Muscle of leg (tissue), 11 donors: ENCODE data around the gene UBE2E2. TPM values are rescaled to one million over a fixed set of nuclear protein-coding genes. Genes with fewer than 3 reads are reported as not detected.

ENCODE experiments used
- DNase-seq: peaks from one replicate; pipeline ENCODE4 v3.0.0; 2013
- H3K27ac ChIP-seq: one replicate; pipeline ENCODE4 v1.5.1; 2013; ENCODE audit warnings: mild to moderate bottlenecking, low read length, control low read depth
- H3K27me3 ChIP-seq: one replicate; pipeline ENCODE4 v1.6.1; 2013; ENCODE audit warnings: low read length; ENCODE audit not compliant: control insufficient read depth, insufficient read depth
- H3K36me3 ChIP-seq: one replicate; pipeline ENCODE4 v1.6.1; 2013; ENCODE audit warnings: low read length; ENCODE audit not compliant: control insufficient read depth, insufficient read depth
- H3K4me1 ChIP-seq: one replicate; pipeline ENCODE4 v1.6.1; 2013; ENCODE audit warnings: low read length; ENCODE audit not compliant: control insufficient read depth, insufficient read depth
- H3K4me3 ChIP-seq: one replicate; pipeline ENCODE4 v1.5.1; 2013; ENCODE audit warnings: low read length, control low read depth
- H3K9me3 ChIP-seq: replicated peaks from 2 replicates; pipeline ENCODE4 v1.6.1; 2013; ENCODE audit warnings: low read depth, low read length; ENCODE audit not compliant: control insufficient read depth
- whole genome bisulfite sequencing: methylation state at CpG from one replicate; pipeline ENCODE4 v1.1.5; 2013; ENCODE audit warnings: missing lambda C conversion rate; ENCODE audit not compliant: insufficient coverage; 5-methylcytosine and 5-hydroxymethylcytosine counted together
- polyA plus RNA-seq, 8 donors: library from polyadenylated mRNA; unstranded; fragments of 120-200 nt; gene quantifications; one replicate each; pipeline versions ENCODE4 v1.2.1 to v1.2.3, GENCODE V29; 2013; ENCODE audit warnings: inconsistent platforms in 1 of 8, low replicate concordance in 1 of 8; ENCODE audit not compliant: insufficient read length in 8 of 8, insufficient read depth in 1 of 8
- total RNA-seq: library from RNA; stranded (reverse); fragments of 120-200 nt; gene quantifications from one replicate; pipeline ENCODE4 v1.2.4, GENCODE V29; 2013

Gene UBE2E2
- total and polyA plus RNA-seq, 9 donors: 19.2 to 41.4 (median 35.1) TPM

- no peak for DNase-seq
- Histone ChIP-seq H3K9me3 (no peaks in the 10 kb centered on the region), H3K27ac (no peak overlapping the region), H3K27me3 (no peaks in the 10 kb centered on the region), H3K4me1 (no peaks in the 10 kb centered on the region), H3K4me3 (no peak overlapping the region), H3K36me3 (no peaks in the 10 kb centered on the region)
- WGBS: no CpG with 5 or more reads among the region's 1 CpG
Observed at GRCh38 chr3:23444386-23444785, 241.3 kb downstream of the UBE2E2 start.

- no peaks in the 10 kb centered on the region for H3K4me1 ChIP-seq
- no peaks in the 10 kb centered on the region for H3K9me3 ChIP-seq
- no peak overlapping the region for H3K27ac ChIP-seq
- H3K27me3 ChIP-seq: no peaks in the 10 kb centered on the region
- no peak overlapping the region for H3K4me3 ChIP-seq
- WGBS: no CpG with 5 or more reads among the region's 3 CpGs
- no peak for DNase-seq
- H3K36me3 ChIP-seq: no peaks in the 10 kb centered on the region
Observed at GRCh38 chr3:23446301-23446700, 243.2 kb downstream of the UBE2E2 start.

- H3K4me3 ChIP-seq: no peak overlapping the region
- DNase-seq: no peak
- H3K4me1 ChIP-seq: no peaks in the 10 kb centered on the region
- no peaks in the 10 kb centered on the region for H3K36me3 ChIP-seq
- WGBS: no CpG with 5 or more reads among the region's 2 CpGs
- H3K27me3 ChIP-seq: no peaks in the 10 kb centered on the region
- no peaks in the 10 kb centered on the region for H3K9me3 ChIP-seq
- H3K27ac ChIP-seq: no peak overlapping the region
Observed at GRCh38 chr3:23448998-23449537, 245.9 kb downstream of the UBE2E2 start.

- Histone ChIP-seq H3K9me3 (no peaks in the 10 kb centered on the region), H3K36me3 (no peaks in the 10 kb centered on the region), H3K27me3 (no peaks in the 10 kb centered on the region), H3K4me3 (no peak overlapping the region), H3K4me1 (no peaks in the 10 kb centered on the region), H3K27ac (no peak overlapping the region)
- no CpG with 5 or more reads among the region's 2 CpGs for WGBS
- no peak for DNase-seq
Observed at GRCh38 chr3:23450051-23450450, 246.9 kb downstream of the UBE2E2 start.

DNA sequence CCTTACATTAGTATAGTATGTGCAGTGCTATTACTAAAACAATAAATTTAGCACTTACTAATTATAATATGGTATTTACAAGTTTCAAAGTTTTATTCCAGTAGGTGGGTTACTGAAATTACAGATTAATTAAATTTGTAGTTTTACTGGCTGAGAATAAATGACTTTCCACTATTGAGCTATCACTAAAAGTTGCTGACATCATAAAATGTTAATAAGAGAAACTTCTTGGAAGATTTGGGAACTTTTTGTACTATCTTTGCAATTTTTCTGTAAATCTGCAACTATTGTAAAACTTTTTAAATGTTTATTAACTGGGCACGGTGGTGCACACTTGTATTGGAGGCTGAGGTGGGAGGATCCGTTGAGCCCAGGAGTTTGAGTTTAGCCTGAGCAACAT lies 247.7 kb downstream of the UBE2E2 start:
- WGBS: no CpG with 5 or more reads among the region's 2 CpGs
- Histone ChIP-seq H3K27me3 (no peaks in the 10 kb centered on the region), H3K27ac (no peak overlapping the region), H3K9me3 (no peaks in the 10 kb centered on the region), H3K4me1 (no peaks in the 10 kb centered on the region), H3K36me3 (no peaks in the 10 kb centered on the region), H3K4me3 (no peak overlapping the region)
- no peak for DNase-seq

DNA sequence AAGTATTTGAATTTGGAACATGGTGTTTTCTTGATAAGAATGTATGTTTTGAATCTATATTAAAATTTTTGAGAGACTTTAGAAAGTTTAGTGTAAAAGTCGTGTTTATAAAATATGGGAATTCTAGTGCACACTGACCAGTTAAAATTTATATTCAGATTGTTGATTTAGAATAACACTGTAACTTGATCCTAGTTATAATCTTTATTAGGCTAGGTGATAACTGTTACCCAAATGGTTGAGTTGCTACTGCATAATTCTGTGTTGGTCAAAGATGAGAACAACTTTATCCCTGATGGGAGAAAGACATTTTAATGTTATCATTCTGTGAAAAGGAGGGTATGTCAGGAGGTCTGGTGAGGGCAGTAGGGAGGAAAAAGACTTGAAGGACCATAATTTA lies 249.3 kb downstream of the UBE2E2 start:
- WGBS: no CpG with 5 or more reads among the region's 1 CpG
- no peaks in the 10 kb centered on the region for H3K27me3 ChIP-seq
- H3K36me3 ChIP-seq: no peaks in the 10 kb centered on the region
- no peak overlapping the region for H3K4me3 ChIP-seq
- no peak overlapping the region for H3K27ac ChIP-seq
- peaks cover 6% of the 10 kb centered on the region for H3K9me3 ChIP-seq
- no peak for DNase-seq
- no peaks in the 10 kb centered on the region for H3K4me1 ChIP-seq

DNA sequence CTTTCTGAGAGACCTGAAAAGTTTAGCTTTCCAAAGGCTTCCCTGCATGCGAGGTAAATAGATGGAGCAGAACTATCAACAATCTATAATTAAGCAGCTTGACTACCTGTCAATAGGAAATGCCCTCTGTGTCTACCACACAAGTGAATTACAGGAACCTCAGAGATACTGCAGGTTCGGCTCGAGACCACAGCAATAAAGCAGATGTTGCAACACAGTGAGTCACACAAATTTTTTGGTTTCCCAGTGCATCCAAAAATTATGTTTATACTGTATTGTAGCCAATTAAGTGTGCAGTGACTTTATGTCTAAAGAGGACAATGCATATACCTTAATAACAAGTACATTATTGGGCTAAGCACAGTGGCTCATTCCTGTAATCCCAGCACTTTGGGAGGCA lies 252.0 kb downstream of the UBE2E2 start:
- no peak overlapping the region for H3K27ac ChIP-seq
- peaks cover 6% of the 10 kb centered on the region for H3K9me3 ChIP-seq
- no peaks in the 10 kb centered on the region for H3K27me3 ChIP-seq
- peaks cover 2% of the 10 kb centered on the region for H3K4me1 ChIP-seq
- peak; percentile 41 for DNase-seq
- no peak overlapping the region for H3K4me3 ChIP-seq
- no CpG with 5 or more reads among the region's 3 CpGs for whole genome bisulfite sequencing
- no peaks in the 10 kb centered on the region for H3K36me3 ChIP-seq

- no peak for DNase-seq
- peaks cover 2% of the 10 kb centered on the region for H3K4me1 ChIP-seq
- no peak overlapping the region for H3K27ac ChIP-seq
- WGBS: no CpG with 5 or more reads among the region's 2 CpGs
- H3K4me3 ChIP-seq: no peak overlapping the region
- no peaks in the 10 kb centered on the region for H3K36me3 ChIP-seq
- H3K27me3 ChIP-seq: no peaks in the 10 kb centered on the region
- peaks cover 6% of the 10 kb centered on the region for H3K9me3 ChIP-seq
Observed at GRCh38 chr3:23455775-23456174, 252.6 kb downstream of the UBE2E2 start.

DNA sequence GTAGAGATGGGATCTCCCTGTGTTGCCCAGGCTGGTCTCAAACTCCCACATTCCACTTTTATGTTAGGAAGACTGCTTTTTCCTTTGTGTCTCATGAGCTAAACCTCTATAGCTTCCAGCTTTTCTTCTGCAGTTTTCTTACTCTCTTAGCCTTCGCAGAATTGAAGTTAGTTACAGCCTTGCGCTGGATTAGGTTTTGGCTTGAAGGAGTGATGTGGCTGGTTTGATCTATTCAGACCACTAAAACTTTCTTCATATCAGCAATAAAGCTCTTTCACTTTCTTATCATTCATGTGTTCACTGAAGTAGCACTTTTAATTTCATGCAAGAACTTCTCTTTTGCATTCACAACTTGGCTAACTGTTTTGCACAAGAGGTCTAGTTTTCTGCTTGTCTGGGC lies 254.6 kb downstream of the UBE2E2 start:
- no peak overlapping the region for H3K4me3 ChIP-seq
- H3K9me3 ChIP-seq: peaks cover 6% of the 10 kb centered on the region
- no peaks in the 10 kb centered on the region for H3K36me3 ChIP-seq
- no peak overlapping the region for H3K27ac ChIP-seq
- peaks cover 2% of the 10 kb centered on the region for H3K4me1 ChIP-seq
- H3K27me3 ChIP-seq: no peaks in the 10 kb centered on the region
- no peak for DNase-seq
- WGBS: no CpG with 5 or more reads among the region's 2 CpGs

DNA sequence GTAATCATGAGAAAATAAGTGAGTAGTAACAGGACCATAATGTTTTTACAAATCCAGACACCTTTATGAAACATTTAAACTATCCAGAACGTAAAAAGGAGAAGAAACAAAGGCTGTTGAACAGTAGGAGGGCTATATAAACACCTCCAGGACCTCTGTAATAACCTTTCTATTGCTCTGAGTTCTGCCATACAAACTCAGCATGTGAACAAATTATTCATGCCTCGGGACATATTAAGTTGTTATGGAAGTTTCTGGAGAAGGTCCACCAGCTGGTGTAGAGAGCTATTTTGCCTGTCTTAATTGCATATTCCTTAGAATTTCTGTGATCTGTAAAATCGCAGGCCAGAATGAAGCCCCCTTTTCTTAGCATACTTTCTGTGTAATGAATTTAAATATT lies 256.3 kb downstream of the UBE2E2 start:
- peaks cover 6% of the 10 kb centered on the region for H3K9me3 ChIP-seq
- WGBS: no CpG with 5 or more reads among the region's 3 CpGs
- H3K27me3 ChIP-seq: no peaks in the 10 kb centered on the region
- H3K36me3 ChIP-seq: no peaks in the 10 kb centered on the region
- no peak overlapping the region for H3K4me3 ChIP-seq
- no peak overlapping the region for H3K27ac ChIP-seq
- H3K4me1 ChIP-seq: peaks cover 2% of the 10 kb centered on the region
- DNase-seq: no peak

GRCh38 chr3:23459889-23460546 lies 256.9 kb downstream of the UBE2E2 start:
- Histone ChIP-seq H3K27ac (no peak overlapping the region), H3K4me3 (no peak overlapping the region)

More at GRCh38 chr3:23459889-23460546, 256.9 kb downstream of the UBE2E2 start:
- no peaks in the 10 kb centered on the region for H3K36me3 ChIP-seq
- H3K4me1 ChIP-seq: peaks cover 2% of the 10 kb centered on the region
- DNase-seq: no peak
- H3K27me3 ChIP-seq: no peaks in the 10 kb centered on the region
- WGBS: no CpG with 5 or more reads among the region's 4 CpGs
- H3K9me3 ChIP-seq: peaks cover 6% of the 10 kb centered on the region
